UCSD-AML1 (cell line): ENCODE results near the gene MORF4L2.

Experiments
- DNase-seq: peaks from one replicate; lab custom pipeline; 2025; ENCODE audit not compliant: unreplicated experiment; lab: John Stamatoyannopoulos, UW

MORF4L2 gene

GRCh38 chrX:103637604-103638338 lies 48.7 kb downstream of the MORF4L2 start:
- DNase-seq, result no peak

- DNase-seq, result no peak
Measured at GRCh38 chrX:103635436-103635835, 51.1 kb downstream of the MORF4L2 start.

- no peak for DNase-seq
Measured at GRCh38 chrX:103631145-103631544, 55.4 kb downstream of the MORF4L2 start.

- no peak for DNase-seq
Measured at GRCh38 chrX:103630171-103630511, 56.4 kb downstream of the MORF4L2 start.

- DNase-seq, result peak; percentile 54
Measured at GRCh38 chrX:103629318-103630170, 57.0 kb downstream of the MORF4L2 start.

- peak; percentile 53 for DNase-seq
Measured at GRCh38 chrX:103628386-103629317, 57.8 kb downstream of the MORF4L2 start, which contains the start of gene TCEAL1. Gene TCEAL1, plus strand, starts transcription at chrX:103628975. Its CDS starts 942 bp downstream, at chrX:103629917.

GRCh38 chrX:103626855-103627254 lies 59.6 kb downstream of the MORF4L2 start:
- DNase-seq, result no peak
